Omental fat pad (tissue), 4 donors: ENCODE data around the gene CCR8. TPM values are rescaled to one million over a fixed set of nuclear protein-coding genes. Genes with fewer than 3 reads are reported as not detected.

Experiments used
- ATAC-seq: fragments of 150-250 bp; one replicate; pipeline ENCODE4 v1.9.1; 2016; ENCODE audit warnings: mild to moderate bottlenecking, moderate library complexity; ENCODE audit not compliant: low FRiP score
- DNase-seq: peaks from one replicate; pipeline ENCODE4 v3.0.0-alpha.2; 2019; ENCODE audit warnings: low spot score
- total RNA-seq, 4 donors: library from RNA; depleted of rRNA; stranded (reverse); fragments of >200 nt; gene quantifications; one replicate each; pipeline ENCODE4 v1.1.0, GENCODE V29; 2016
- TF ChIP-seq, protein P1 (sequence below), 3 donors: fragments of 450-650 bp; IDR thresholded peaks; one replicate each; pipeline ENCODE4 v1.5.1; 2016 to 2017; ENCODE audit warnings: antibody characterized with exemption in 3 of 3, mild to moderate bottlenecking in 3 of 3, moderate library complexity in 2 of 3

The CCR8 gene
- total RNA-seq, 4 donors from 2014 or later: not detected

DNA sequence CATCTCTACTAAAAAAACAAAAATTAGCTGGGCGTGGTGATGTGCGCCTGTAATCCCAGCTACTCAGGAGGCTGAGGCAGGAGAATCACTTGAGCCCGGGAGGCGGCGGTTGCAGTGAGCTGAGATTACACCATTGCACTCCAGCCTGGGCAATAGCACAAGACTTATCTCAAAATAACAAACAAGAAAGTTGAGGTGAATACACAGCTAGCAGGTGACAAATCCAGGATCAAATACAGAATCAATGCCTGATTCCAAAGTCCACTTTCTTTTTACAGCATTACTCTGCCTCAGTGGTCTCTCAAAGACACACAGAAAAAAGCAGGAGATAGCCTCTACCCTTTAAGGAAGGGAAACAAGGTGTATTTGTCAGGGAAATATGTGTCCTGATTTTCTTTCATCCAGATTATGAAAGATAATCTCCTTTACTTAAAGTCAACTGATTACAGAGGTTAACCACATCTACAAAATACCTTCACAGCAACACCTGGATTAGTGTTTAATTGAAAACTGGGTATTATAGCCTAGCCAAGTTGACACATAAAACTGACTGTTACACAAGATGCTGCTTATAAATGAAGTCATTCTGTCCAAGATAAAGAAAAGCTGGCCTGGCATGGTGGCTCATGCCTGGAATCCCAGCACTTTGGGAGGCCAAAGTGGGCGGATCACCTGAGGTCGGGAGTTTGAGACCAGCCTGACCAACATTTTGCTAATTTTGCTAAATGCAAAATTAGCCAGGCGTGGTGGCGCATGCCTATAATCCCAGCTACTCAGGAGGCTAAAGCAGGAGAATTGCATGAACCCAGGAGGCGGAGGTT, 49.7 kb downstream of the CCR8 start:
- ATAC-seq: no peak
- TF ChIP-seq, protein P1, sequence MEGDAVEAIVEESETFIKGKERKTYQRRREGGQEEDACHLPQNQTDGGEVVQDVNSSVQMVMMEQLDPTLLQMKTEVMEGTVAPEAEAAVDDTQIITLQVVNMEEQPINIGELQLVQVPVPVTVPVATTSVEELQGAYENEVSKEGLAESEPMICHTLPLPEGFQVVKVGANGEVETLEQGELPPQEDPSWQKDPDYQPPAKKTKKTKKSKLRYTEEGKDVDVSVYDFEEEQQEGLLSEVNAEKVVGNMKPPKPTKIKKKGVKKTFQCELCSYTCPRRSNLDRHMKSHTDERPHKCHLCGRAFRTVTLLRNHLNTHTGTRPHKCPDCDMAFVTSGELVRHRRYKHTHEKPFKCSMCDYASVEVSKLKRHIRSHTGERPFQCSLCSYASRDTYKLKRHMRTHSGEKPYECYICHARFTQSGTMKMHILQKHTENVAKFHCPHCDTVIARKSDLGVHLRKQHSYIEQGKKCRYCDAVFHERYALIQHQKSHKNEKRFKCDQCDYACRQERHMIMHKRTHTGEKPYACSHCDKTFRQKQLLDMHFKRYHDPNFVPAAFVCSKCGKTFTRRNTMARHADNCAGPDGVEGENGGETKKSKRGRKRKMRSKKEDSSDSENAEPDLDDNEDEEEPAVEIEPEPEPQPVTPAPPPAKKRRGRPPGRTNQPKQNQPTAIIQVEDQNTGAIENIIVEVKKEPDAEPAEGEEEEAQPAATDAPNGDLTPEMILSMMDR (IDR thresholded peaks at IDR 0.05): no peak
- DNase-seq: no peak

DNA sequence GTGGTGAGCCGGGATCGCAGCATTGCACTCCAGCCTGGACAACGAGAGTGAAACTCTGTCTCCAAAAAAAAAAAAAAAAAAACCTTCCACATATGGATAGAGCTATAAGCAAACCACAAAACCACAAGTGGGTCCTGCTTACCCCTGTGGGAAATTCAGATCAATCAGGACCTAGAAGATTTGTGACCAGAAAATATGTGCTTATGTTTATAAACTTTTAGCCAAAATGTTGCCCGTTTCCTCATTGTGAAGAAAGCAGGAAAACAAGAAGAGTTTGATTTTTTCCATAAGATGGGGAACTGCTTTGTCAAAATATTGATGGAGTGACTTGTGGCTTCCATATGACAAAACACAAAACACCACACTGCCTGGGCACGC, 50.3 kb downstream of the CCR8 start:
- no peak for DNase-seq
- TF ChIP-seq, protein P1 (IDR thresholded peaks at IDR 0.05): no peak
- ATAC-seq: no peak

DNA sequence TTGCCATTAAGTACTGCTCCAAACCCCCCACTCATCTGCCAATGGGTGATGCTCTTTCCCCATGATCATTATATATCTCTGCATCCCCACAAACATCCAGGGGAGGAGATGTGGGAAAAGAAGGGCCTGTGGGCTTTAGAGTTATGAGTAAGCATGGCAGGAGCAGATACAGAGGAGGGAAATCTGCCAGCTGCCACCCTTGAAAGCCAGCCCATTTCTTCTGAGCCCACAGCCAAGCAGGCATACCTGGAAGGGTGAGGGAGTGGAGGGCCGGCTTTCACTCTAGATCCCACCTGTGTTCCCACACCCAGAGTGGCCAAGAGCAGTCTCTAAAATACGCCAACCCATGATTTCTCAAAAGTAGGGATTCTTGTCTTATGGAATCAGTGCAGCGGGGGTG, 51.9 kb downstream of the CCR8 start:
- ATAC-seq (no peak), DNase-seq (no peak)
- TF ChIP-seq, protein P1 (IDR thresholded peaks at IDR 0.05): no peak

Other genes with a start within 250 kb of the CCR8 start
- 10 to 100 TPM; 38.7 to 56.4 (median 51.0) TPM for gene GORASP1, start 222.1 kb upstream of the CCR8 start, total RNA-seq
- gene TTC21A, start 222.0 kb upstream of the CCR8 start, total RNA-seq: 1 to 10 TPM; 2.6 to 9.9 (median 2.9) TPM
- gene CSRNP1, start 176.1 kb upstream of the CCR8 start, total RNA-seq: 100 to 1,000 TPM in 2 of 4 donors, 10 to 100 TPM in 2; 52.0 to 321 (median 90.8) TPM
- 1 to 10 TPM in 1 of 4 donors, under 1 TPM in 1, not detected in 2; 0.65 to 2.0 TPM for gene XIRP1, start 137.1 kb upstream of the CCR8 start, total RNA-seq
- gene CX3CR1, start 49.7 kb upstream of the CCR8 start, total RNA-seq: under 1 TPM in 2 of 4 donors, not detected in 2; 0.19 to 0.63 TPM
- 10 to 100 TPM; 18.8 to 25.7 (median 22.8) TPM for gene SLC25A38, start 53.7 kb downstream of the CCR8 start, total RNA-seq
- 1,000 to 10,000 TPM in 2 of 4 donors, 100 to 1,000 TPM in 2; 890 to 1,192 (median 1,008) TPM for gene RPSA, start 77.0 kb downstream of the CCR8 start, total RNA-seq
- gene MOBP, start 138.0 kb downstream of the CCR8 start, total RNA-seq: under 1 TPM in 1 of 4 donors, not detected in 3; 0.09 TPM